Activated naive CD8-positive, alpha-beta T cell treated with anti-CD3 and anti-CD28 coated beads for 36 hours (primary cell): ENCODE measurements around the gene DENND11. TPM values are rescaled to one million over a fixed set of nuclear protein-coding genes. Genes with fewer than 3 reads are reported as not detected.

Source experiments
- DNase-seq: peaks from one replicate; pipeline ENCODE4 v3.0.0; 2021
- H3K27ac Mint-ChIP-seq: one replicate; pipeline ENCODE4 v1.8.0; 2022; ENCODE audit warnings: mild to moderate bottlenecking, moderate library complexity, mixed read lengths
- H3K27me3 Mint-ChIP-seq: one replicate; pipeline ENCODE4 v1.8.0; 2022; ENCODE audit warnings: mild to moderate bottlenecking, mixed read lengths
- H3K36me3 Mint-ChIP-seq: one replicate; pipeline ENCODE4 v1.8.0; 2021; ENCODE audit warnings: mild to moderate bottlenecking, mixed read lengths
- H3K4me1 Mint-ChIP-seq: one replicate; pipeline ENCODE4 v1.8.0; 2021; ENCODE audit warnings: mixed read lengths
- H3K4me3 Mint-ChIP-seq: one replicate; pipeline ENCODE4 v1.8.0; 2022; ENCODE audit warnings: mild to moderate bottlenecking, moderate library complexity, mixed read lengths
- H3K9me3 Mint-ChIP-seq: one replicate; pipeline ENCODE4 v1.8.0; 2022; ENCODE audit warnings: mixed read lengths
- total RNA-seq, 2 experiments: library from RNA; stranded (reverse); gene quantifications; one replicate each; pipeline ENCODE4 v1.2.3, GENCODE V29; 2021

DENND11 gene
- total RNA-seq, 2 experiments from 2014 or later, result 29.9 to 32.9 TPM

- no peak overlapping the region for H3K27ac Mint-ChIP-seq
- H3K9me3 Mint-ChIP-seq, result no peaks in the 10 kb centered on the region
- DNase-seq, result no peak
- no peaks in the 10 kb centered on the region for H3K27me3 Mint-ChIP-seq
- no peaks in the 10 kb centered on the region for H3K4me1 Mint-ChIP-seq
- no peaks in the 10 kb centered on the region for H3K36me3 Mint-ChIP-seq
- no peak overlapping the region for H3K4me3 Mint-ChIP-seq
Measured at GRCh38 chr7:141715018-141715417, 13.1 kb upstream of the DENND11 start.

DNA sequence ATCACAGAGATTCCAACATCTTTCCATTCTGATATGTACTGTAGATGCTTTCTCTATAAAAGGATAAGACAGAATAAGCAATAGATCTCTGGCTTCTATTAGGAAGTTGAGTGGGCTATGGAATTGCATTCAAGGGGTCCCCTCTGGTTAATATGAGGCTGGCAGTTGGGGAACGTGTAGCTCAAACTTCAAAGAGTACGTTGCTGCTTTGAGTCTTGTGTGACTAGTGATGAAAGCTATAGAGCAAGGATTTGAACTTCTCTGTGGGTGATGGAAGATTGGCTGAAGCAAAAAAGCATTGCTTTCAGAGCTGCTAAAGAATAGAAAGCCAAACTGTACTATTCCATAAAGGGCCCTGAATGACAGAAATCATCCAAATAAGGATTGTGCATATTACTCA, 12.6 kb upstream of the DENND11 start:
- DNase-seq, result no peak
- no peak overlapping the region for H3K27ac Mint-ChIP-seq
- no peaks in the 10 kb centered on the region for H3K36me3 Mint-ChIP-seq
- H3K9me3 Mint-ChIP-seq, result no peaks in the 10 kb centered on the region
- no peaks in the 10 kb centered on the region for H3K27me3 Mint-ChIP-seq
- no peak overlapping the region for H3K4me3 Mint-ChIP-seq
- H3K4me1 Mint-ChIP-seq, result no peaks in the 10 kb centered on the region

DNA sequence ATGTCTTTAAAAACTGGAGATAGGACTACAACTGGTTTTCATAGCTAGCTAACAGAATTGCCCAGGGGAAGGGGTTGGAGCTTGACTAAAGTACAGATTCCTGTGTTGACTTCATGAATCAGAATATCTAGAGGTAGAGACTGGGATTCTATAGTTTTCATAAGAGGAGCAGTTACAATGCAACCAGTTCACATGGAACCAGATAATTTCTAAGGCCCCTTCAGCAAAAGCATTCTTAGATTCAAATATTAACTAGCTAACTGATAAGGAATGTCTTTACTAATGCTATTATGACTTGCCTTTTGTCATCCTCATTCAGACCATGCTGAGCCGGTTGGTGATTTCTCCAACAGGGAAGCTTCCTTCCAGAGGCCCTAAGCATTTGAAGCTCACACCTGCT, 11.9 kb upstream of the DENND11 start:
- Mint-ChIP-seq H3K9me3 (no peaks in the 10 kb centered on the region), H3K27ac (no peak overlapping the region), H3K4me3 (no peak overlapping the region), H3K4me1 (no peaks in the 10 kb centered on the region), H3K36me3 (no peaks in the 10 kb centered on the region), H3K27me3 (no peaks in the 10 kb centered on the region)
- DNase-seq, result no peak

GRCh38 chr7:141712603-141713255, 10.8 kb upstream of the DENND11 start:
- Mint-ChIP-seq H3K27me3 (no peaks in the 10 kb centered on the region), H3K4me3 (no peak overlapping the region), H3K36me3 (no peaks in the 10 kb centered on the region), H3K9me3 (no peaks in the 10 kb centered on the region), H3K4me1 (no peaks in the 10 kb centered on the region), H3K27ac (no peak overlapping the region)
- DNase-seq, result no peak

GRCh38 chr7:141710301-141710700, 8.3 kb upstream of the DENND11 start:
- Mint-ChIP-seq H3K27me3 (no peaks in the 10 kb centered on the region), H3K4me1 (no peaks in the 10 kb centered on the region), H3K36me3 (no peaks in the 10 kb centered on the region), H3K27ac (no peak overlapping the region), H3K9me3 (no peaks in the 10 kb centered on the region), H3K4me3 (no peak overlapping the region)
- DNase-seq, result no peak

DNA sequence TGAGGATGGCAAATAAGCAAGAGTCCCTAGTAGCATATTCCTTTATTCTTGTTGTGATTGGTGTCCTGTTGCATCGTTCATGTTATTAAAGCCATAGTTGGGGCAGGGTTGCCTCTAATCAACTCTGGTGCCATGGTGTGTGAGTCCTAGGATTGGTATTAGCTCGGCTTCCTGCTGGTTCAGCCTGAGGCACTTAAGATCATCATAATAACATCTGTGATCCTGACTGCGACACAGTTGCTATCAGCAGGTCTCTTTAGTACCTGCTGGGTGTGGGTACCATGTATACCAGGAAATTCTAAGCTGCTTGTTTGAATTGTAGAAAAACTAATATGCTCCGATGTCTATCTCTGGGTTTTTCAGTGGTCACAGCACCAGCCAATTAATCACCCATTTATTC, 7.8 kb upstream of the DENND11 start:
- H3K27ac Mint-ChIP-seq, result no peak overlapping the region
- H3K36me3 Mint-ChIP-seq, result no peaks in the 10 kb centered on the region
- DNase-seq, result no peak
- H3K4me3 Mint-ChIP-seq, result no peak overlapping the region
- no peaks in the 10 kb centered on the region for H3K27me3 Mint-ChIP-seq
- H3K9me3 Mint-ChIP-seq, result no peaks in the 10 kb centered on the region
- no peaks in the 10 kb centered on the region for H3K4me1 Mint-ChIP-seq

GRCh38 chr7:141709318-141709717, 7.4 kb upstream of the DENND11 start:
- H3K27ac Mint-ChIP-seq, result no peak overlapping the region
- H3K36me3 Mint-ChIP-seq, result no peaks in the 10 kb centered on the region
- H3K9me3 Mint-ChIP-seq, result no peaks in the 10 kb centered on the region
- no peaks in the 10 kb centered on the region for H3K4me1 Mint-ChIP-seq
- H3K4me3 Mint-ChIP-seq, result no peak overlapping the region
- DNase-seq, result no peak
- no peaks in the 10 kb centered on the region for H3K27me3 Mint-ChIP-seq

DNA sequence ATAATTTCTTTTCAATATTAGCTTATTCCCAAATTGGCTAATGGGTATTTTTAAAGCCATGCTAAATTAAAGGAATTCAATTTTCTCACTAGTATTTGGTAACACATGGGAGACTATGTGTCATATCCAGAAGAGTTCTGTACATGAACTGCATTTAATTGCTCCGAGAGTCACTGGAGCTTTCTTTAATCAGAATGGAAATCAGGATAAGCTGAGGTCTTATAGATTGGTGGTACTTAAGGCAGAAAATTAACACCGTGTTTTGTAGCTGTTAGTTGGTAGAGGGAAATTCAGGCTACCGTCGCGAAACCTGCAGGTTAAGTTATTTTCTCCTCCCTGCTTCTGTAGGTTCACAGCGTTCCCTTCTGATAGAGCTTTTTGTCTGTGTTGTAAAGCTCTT, 6.4 kb upstream of the DENND11 start, which contains the start of gene WEE2:
Gene WEE2, plus strand, starts transcription at position 3 of the 400 bp plus-strand sequence. CDS start 406 bp downstream, outside the sequence.
- H3K36me3 Mint-ChIP-seq, result no peaks in the 10 kb centered on the region
- peaks cover 4% of the 10 kb centered on the region for H3K27me3 Mint-ChIP-seq
- no peak within 1 kb of the TSS for H3K4me3 Mint-ChIP-seq
- no peak for DNase-seq
- H3K27ac Mint-ChIP-seq, result no peak within 1 kb of the TSS
- H3K4me1 Mint-ChIP-seq, result no peaks in the 10 kb centered on the region
- no peaks in the 10 kb centered on the region for H3K9me3 Mint-ChIP-seq

- Mint-ChIP-seq H3K4me1 (peaks cover 4% of the 10 kb centered on the region), H3K36me3 (no peaks in the 10 kb centered on the region), H3K27ac (no peak overlapping the region), H3K4me3 (no peak overlapping the region), H3K27me3 (peaks cover 5% of the 10 kb centered on the region), H3K9me3 (no peaks in the 10 kb centered on the region)
- no peak for DNase-seq
Measured at GRCh38 chr7:141706239-141707064, 4.5 kb upstream of the DENND11 start.

DNA sequence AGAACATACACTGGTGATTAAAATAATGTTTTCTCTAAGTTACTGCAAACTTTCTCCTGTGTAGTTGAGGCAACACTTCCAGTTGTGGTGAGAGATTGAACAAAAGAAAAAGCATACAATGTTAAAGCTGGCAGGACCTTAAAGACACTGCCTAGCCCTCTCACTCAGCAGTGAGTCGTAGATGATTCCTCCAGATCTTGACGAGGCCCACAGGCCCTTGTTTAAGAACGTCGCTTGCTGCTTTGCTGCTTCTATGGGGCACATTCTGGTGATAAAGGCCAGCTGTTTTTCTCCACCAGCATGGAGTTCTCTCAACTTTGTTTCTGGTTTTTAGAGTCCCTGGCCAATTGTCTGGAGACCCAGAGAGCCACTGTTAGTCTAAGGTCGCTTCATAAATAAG, 2.8 kb upstream of the DENND11 start:
- Mint-ChIP-seq H3K9me3 (no peaks in the 10 kb centered on the region), H3K4me1 (peaks cover 15% of the 10 kb centered on the region), H3K4me3 (no peak overlapping the region), H3K27ac (no peak overlapping the region), H3K36me3 (peaks cover 3% of the 10 kb centered on the region), H3K27me3 (peaks cover 5% of the 10 kb centered on the region)
- no peak for DNase-seq

- no peaks in the 10 kb centered on the region for H3K9me3 Mint-ChIP-seq
- no peak overlapping the region for H3K4me3 Mint-ChIP-seq
- H3K27me3 Mint-ChIP-seq, result peaks cover 5% of the 10 kb centered on the region
- peaks cover 20% of the 10 kb centered on the region for H3K4me1 Mint-ChIP-seq
- no peak for DNase-seq
- no peak overlapping the region for H3K27ac Mint-ChIP-seq
- H3K36me3 Mint-ChIP-seq, result peaks cover 3% of the 10 kb centered on the region
Measured at GRCh38 chr7:141704112-141704511, 2.1 kb upstream of the DENND11 start.

DNA sequence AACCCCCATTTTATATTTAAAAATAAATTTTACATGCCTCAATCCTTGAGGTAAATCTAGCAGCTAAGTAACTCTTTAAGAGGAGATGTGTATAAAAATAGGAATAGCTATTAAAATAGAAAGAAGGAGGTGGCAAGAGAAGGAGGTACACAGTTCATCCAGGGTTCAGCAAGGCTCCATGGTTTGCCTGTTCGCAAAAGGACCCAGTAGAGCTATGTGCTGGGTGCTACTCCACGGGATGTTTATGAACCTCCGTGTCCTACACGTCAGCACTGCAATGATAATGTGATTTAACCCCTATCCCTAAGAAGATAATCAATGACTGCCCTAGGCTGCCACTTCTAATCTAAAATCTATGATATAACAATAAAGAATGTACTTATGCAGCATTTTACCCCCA, 926 bp upstream of the DENND11 start:
- Mint-ChIP-seq H3K27ac (no peak overlapping the region), H3K4me3 (no peak overlapping the region), H3K27me3 (peaks cover 5% of the 10 kb centered on the region), H3K4me1 (peaks cover 33% of the 10 kb centered on the region), H3K36me3 (peaks cover 3% of the 10 kb centered on the region), H3K9me3 (no peaks in the 10 kb centered on the region)
- no peak for DNase-seq

GRCh38 chr7:141701489-141702046, 398 bp downstream of the DENND11 start:
- Mint-ChIP-seq H3K4me1 (peaks cover 46% of the 10 kb centered on the region), H3K27ac (peak overlapping the region; percentile 39), H3K27me3 (peaks cover 5% of the 10 kb centered on the region), H3K36me3 (peaks cover 3% of the 10 kb centered on the region), H3K4me3 (peak overlapping the region; percentile 73), H3K9me3 (no peaks in the 10 kb centered on the region)
- DNase-seq, result peak; percentile 77

GRCh38 chr7:141700848-141701371, 1.1 kb downstream of the DENND11 start:
- peaks cover 51% of the 10 kb centered on the region for H3K4me1 Mint-ChIP-seq
- H3K9me3 Mint-ChIP-seq, result no peaks in the 10 kb centered on the region
- peaks cover 5% of the 10 kb centered on the region for H3K27me3 Mint-ChIP-seq
- DNase-seq, result no peak
- peaks cover 3% of the 10 kb centered on the region for H3K36me3 Mint-ChIP-seq
- peak overlapping the region; percentile 73 for H3K4me3 Mint-ChIP-seq
- H3K27ac Mint-ChIP-seq, result peak overlapping the region; percentile 2

DNA sequence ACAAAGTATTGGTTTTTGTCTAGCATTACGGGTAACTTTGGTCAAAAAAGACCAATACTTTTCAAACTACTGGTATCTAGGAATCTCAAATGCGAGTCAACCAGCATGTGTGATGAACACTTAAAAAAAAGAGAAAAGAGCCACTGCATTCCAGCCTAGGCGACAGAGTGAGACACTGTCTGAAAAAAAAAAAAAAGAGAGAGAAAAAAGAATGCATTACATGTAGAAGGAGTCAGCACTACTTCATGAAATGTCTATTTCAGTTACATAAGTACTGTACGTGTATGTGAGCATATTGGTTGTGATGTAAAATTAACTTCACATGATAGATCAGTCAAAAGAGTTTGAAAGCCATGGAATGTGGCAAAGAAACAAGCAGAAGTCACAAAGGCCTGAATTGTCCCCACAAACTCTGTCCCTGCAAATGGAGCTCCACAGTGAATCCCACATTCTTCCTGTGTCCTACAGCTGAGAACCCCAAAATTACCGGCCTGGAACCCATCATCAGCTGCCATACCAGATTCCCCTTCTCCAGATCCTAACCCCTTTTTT, 1.6 kb downstream of the DENND11 start:
- H3K27me3 Mint-ChIP-seq, result peaks cover 5% of the 10 kb centered on the region
- peak overlapping the region; percentile 73 for H3K4me3 Mint-ChIP-seq
- no peaks in the 10 kb centered on the region for H3K9me3 Mint-ChIP-seq
- H3K4me1 Mint-ChIP-seq, result peaks cover 56% of the 10 kb centered on the region
- DNase-seq, result no peak
- H3K27ac Mint-ChIP-seq, result peak overlapping the region; percentile 2
- H3K36me3 Mint-ChIP-seq, result peaks cover 3% of the 10 kb centered on the region
